HepG2 (cell line): Measurements from ENCODE around the gene PTPN22. TPM values are rescaled to one million over a fixed set of nuclear protein-coding genes. Genes with fewer than 3 reads are reported as not detected.
A peak's percentile ranks its signal among the peaks of the same experiment; 100 is the strongest.

Experiments used
- ATAC-seq: fragments of 200-7000 bp; cut with Tn5 transposase; 3 replicates; pipeline ENCODE4 v1.9.1; 2020; ENCODE audit warnings: mild to moderate bottlenecking, moderate library complexity
- BruUV-seq: library from RNA; stranded (reverse); fragments of 400-500 nt; replicated peaks from 2 replicates; lab custom pipeline; 2021; lab: Mats Ljungman, UMichigan
- CTCF ChIA-PET: fragments of 300-600 bp; formaldehyde crosslinking; extraction: SDS; loops from one replicate; lab custom pipeline; 2021; ENCODE audit warnings: low total read pairs, inconsistent platforms, low intra/inter-chr PET ratio; lab: Yijun Ruan, JAX
- POLR2A ChIA-PET: fragments of 350-600 bp; sonication (Branson Sonifier 250); formaldehyde crosslinking; loops from one replicate; lab custom pipeline; 2020; ENCODE audit warnings: antibody characterized with exemption, inconsistent platforms; lab: Yijun Ruan, JAX
- DNase-seq: peaks from one replicate; pipeline ENCODE4 v3.0.0-alpha.2; 2015; ENCODE audit warnings: low spot score
- FAIRE-seq: peaks from 3 replicates; lab custom pipeline; 2011; peaks lifted over from hg19 to GRCh38; lab: Jason Lieb, UNC
- H2AFZ ChIP-seq: one replicate; pipeline ENCODE4 v1.6.1; 2011; ENCODE audit warnings: low read length, inconsistent platforms
- H3K27ac ChIP-seq: fragments of 300-600 bp; 3 replicates; pipeline ENCODE4 v1.8.0; 2011; ENCODE audit warnings: mixed run types, mild to moderate bottlenecking, mixed read lengths, low read length, inconsistent platforms; ENCODE audit not compliant: insufficient read depth; ENCODE audit errors: extremely low read length
- H3K27me3 ChIP-seq, 2 experiments: fragments of 200-600 bp in 1 of 2; 2 replicates in 1 of 2; 3 replicates in 1 of 2; pipeline versions ENCODE4 v1.6.0 to v1.8.0; 2011; ENCODE audit warnings: low read length in 2 of 2, mild to moderate bottlenecking in 2 of 2, moderate library complexity in 2 of 2, inconsistent platforms in 1 of 2; ENCODE audit not compliant: insufficient read depth in 2 of 2, control insufficient read depth in 1 of 2
- H3K36me3 ChIP-seq, 2 experiments: fragments of 200-600 bp in 1 of 2; replicated peaks in 1 of 2; 2 replicates in 1 of 2; 3 replicates in 1 of 2; pipeline versions ENCODE4 v1.5.1 to v1.8.0; 2011; ENCODE audit warnings: low read length in 2 of 2, inconsistent platforms in 1 of 2; ENCODE audit not compliant: insufficient read depth in 2 of 2, control insufficient read depth in 1 of 2
- H3K4me1 ChIP-seq: 2 replicates; pipeline ENCODE4 v1.5.1; 2012; ENCODE audit warnings: low read length, inconsistent platforms; ENCODE audit not compliant: insufficient read depth
- H3K4me2 ChIP-seq: 2 replicates; pipeline ENCODE4 v1.6.0; 2011; ENCODE audit warnings: low read depth, low read length, inconsistent platforms
- H3K4me3 ChIP-seq, 3 experiments: fragments of 200-600 bp in 1 of 3; sonication (generic), shearing (Covaris generic) in 1 of 3; replicated peaks in 1 of 3; 2 replicates each; pipeline ENCODE4 v1.5.1; 2011 to 2016; ENCODE audit warnings: low read length in 3 of 3, inconsistent platforms in 2 of 3, low read depth in 2 of 3, mild to moderate bottlenecking in 2 of 3, control low read depth in 1 of 3, mixed read lengths in 1 of 3; ENCODE audit not compliant: insufficient read depth in 1 of 3
- H3K79me2 ChIP-seq: one replicate; pipeline ENCODE4 v1.6.1; 2011; ENCODE audit warnings: low read length, inconsistent platforms; ENCODE audit not compliant: insufficient read depth
- H3K9ac ChIP-seq: 2 replicates; pipeline ENCODE4 v1.6.0; 2011; ENCODE audit warnings: mild to moderate bottlenecking, low read depth, low read length, inconsistent platforms; ENCODE audit not compliant: insufficient read depth
- H3K9me3 ChIP-seq: 2 replicates; pipeline ENCODE4 v1.5.1; 2012; ENCODE audit warnings: mild to moderate bottlenecking, low read length
- H4K20me1 ChIP-seq: 2 replicates; pipeline ENCODE4 v1.6.0; 2011; ENCODE audit warnings: inconsistent platforms, mild to moderate bottlenecking, low read length, moderate library complexity; ENCODE audit not compliant: insufficient read depth
- E2F2 ChIP-seq: sonication (generic); formaldehyde crosslinking; IDR thresholded peaks from 2 replicates; pipeline ENCODE4 v1.4.0; 2020; ENCODE audit warnings: missing genetic modification reagents, borderline replicate concordance
- GABPA ChIP-seq, 2 experiments: IDR thresholded peaks; 2 replicates each; pipeline ENCODE4 v1.6.1; 2011 to 2016; ENCODE audit warnings: low read depth in 2 of 2, low read length in 1 of 2, missing biosample characterization in 1 of 2, missing genetic modification characterization in 1 of 2
- ZFP82 ChIP-seq: sonication (generic); formaldehyde crosslinking; IDR thresholded peaks from 2 replicates; pipeline ENCODE4 v1.5.1; 2020; ENCODE audit warnings: mild to moderate bottlenecking, missing genetic modification reagents, borderline replicate concordance
- ZNF232 ChIP-seq: sonication (generic); formaldehyde crosslinking; IDR thresholded peaks from 2 replicates; pipeline ENCODE4 v1.4.0; 2020; ENCODE audit warnings: missing genetic modification reagents, borderline replicate concordance
- ZNF646 ChIP-seq: sonication (generic); formaldehyde crosslinking; IDR thresholded peaks from 2 replicates; pipeline ENCODE4 v1.9.0; 2021; ENCODE audit warnings: mild to moderate bottlenecking, missing genetic modification reagents
- WGBS: methylation state at CpG from one replicate; pipeline ENCODE4 v1.1.6; 2017; ENCODE audit warnings: low lambda C conversion rate; 5-methylcytosine and 5-hydroxymethylcytosine counted together
- in situ Hi-C: cut with HindIII; loops from 2 replicates; pipeline ENCODE4 v1.10.0; 2017; ENCODE audit warnings: low pct_unique_long_range_greater_than_20kb; ENCODE audit not compliant: extremely low pct_ligation_motif_present
- intact Hi-C: fragments of 100-400 bp; cut with micrococcal nuclease; formaldehyde crosslinking; loops from one replicate; pipeline ENCODE4 v1.10.0; 2022; ENCODE audit not compliant: unreplicated experiment
- polyA plus RNA-seq, 8 experiments: library from polyadenylated mRNA; depleted of rRNA in 3 of 8; stranded (reverse) in 7 of 8; unstranded in 1 of 8; fragments of >200 nt; fragmentation: Illumina TruSeq in 4 of 8; extraction: Trizol in 4 of 8; gene quantifications; 2 replicates each; pipeline versions ENCODE4 v1.2.1 to v1.2.3, GENCODE V29; 2011 to 2016; ENCODE audit warnings: low read depth in 4 of 8, missing spikeins in 1 of 8, mixed read lengths in 1 of 8; ENCODE audit not compliant: insufficient read depth in 1 of 8
- total RNA-seq, 5 experiments: library from RNA; depleted of rRNA; stranded (reverse); fragments of >200 nt; fragmentation: Illumina TruSeq; extraction: Trizol; gene quantifications; 2 replicates each; pipeline ENCODE4 v1.2.3, GENCODE V29; 2016; ENCODE audit warnings: low read depth in 1 of 5

Gene PTPN22
- total and polyA plus RNA-seq, 2 of the 13 experiments (the other 11 are each of a cell fraction or from before 2014, with no cell fraction given): not detected

GRCh38 chr1:113856401-113856790, 15.1 kb downstream of the PTPN22 start:
- ChIA-PET CTCF (no interaction called here), POLR2A (no interaction called here)
- Histone ChIP-seq H3K9ac (no peak overlapping the region), H3K27me3 (no peaks in the 10 kb centered on the region; a peak in 1 of 5 replicates), H2AFZ (no peak overlapping the region), H3K27ac (no peak overlapping the region), H4K20me1 (no peaks in the 10 kb centered on the region), H3K9me3 (no peaks in the 10 kb centered on the region), H3K4me2 (0 out of 2 replicates have a peak overlapping the region, but pooled peaks have one; percentile 23), H3K4me3 (no peak overlapping the region), H3K36me3 (no peaks in the 10 kb centered on the region), H3K4me1 (peaks cover 14% of the 10 kb centered on the region), H3K79me2 (no peaks in the 10 kb centered on the region)
- ATAC-seq (peak; percentile 43; the same call in 1 of the 3 replicates), DNase-seq (peak; percentile 3), FAIRE-seq (no peak)
- TF ChIP-seq ZNF232 (CRISPR knock-in tag) (no peak), ZFP82 (CRISPR knock-in tag) (no peak), GABPA (IDR thresholded peaks at IDR 0.05; ENCODE audit: low read depth, low read length) (no peak), GABPA (CRISPR knock-in tag; IDR thresholded peaks at IDR 0.05; ENCODE audit: low read depth) (no peak), E2F2 (CRISPR knock-in tag) (no peak), ZNF646 (CRISPR knock-in tag) (no peak)
- intact Hi-C loops (no loop called here), in situ Hi-C loops (no loop called here)
- WGBS: 68% methylated on average over 2 of the region's 2 CpGs
- BruUV-seq: no TSS peak
